HG03175 (cell line): ENCODE data around the gene MRPL34.
"Not testable (repeated sequence)": the region's sequence is repeated elsewhere in the genome, so short reads cannot be mapped to it uniquely, and the experiment has no call there.

Experiments
- ATAC-seq: cut with Tn5 transposase; IDR thresholded peaks from one replicate; pipeline ENCODE4 v1.9.1; 2021; ENCODE audit warnings: mild to moderate bottlenecking, moderate library complexity; ENCODE audit not compliant: unreplicated experiment

Gene MRPL34

DNA sequence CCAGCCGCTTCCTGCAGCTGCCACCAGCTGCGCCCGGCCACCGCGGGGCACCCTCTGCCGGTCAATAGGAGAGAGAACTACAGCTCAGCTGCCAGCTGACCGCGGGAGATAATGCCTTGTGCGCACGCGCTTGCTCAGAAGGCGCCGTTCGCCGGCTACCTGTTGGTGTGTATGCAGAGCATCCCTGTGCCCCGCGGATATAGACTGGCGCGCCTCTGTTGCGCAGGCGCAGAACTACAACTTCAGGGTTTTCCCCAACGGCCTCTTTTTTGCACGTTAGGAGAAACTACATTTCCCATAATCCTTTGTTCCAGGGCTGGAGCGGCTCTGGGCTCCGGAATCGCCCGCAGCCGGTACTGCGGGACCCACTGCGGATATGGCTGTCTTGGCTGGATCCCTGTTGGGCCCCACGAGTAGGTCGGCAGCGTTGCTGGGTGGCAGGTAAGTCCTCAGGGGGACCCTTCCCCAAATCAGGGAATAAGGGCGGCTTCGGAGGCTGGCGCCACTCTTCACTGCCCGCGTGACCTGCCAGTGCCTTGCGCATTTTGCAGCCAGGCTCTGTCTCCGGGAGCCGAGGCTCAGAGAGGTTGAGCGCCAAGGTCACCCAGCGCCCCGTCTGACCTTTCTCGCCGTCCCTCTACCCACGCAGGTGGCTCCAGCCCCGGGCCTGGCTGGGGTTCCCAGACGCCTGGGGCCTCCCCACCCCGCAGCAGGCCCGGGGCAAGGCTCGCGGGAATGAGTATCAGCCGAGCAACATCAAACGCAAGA, at the start of gene MRPL34:
Gene MRPL34 (plus strand): TSS at position 356 of the 768 bp plus-strand sequence. CDS start 21 bp downstream, at position 377.
- peak; percentile 71 for ATAC-seq

DNA sequence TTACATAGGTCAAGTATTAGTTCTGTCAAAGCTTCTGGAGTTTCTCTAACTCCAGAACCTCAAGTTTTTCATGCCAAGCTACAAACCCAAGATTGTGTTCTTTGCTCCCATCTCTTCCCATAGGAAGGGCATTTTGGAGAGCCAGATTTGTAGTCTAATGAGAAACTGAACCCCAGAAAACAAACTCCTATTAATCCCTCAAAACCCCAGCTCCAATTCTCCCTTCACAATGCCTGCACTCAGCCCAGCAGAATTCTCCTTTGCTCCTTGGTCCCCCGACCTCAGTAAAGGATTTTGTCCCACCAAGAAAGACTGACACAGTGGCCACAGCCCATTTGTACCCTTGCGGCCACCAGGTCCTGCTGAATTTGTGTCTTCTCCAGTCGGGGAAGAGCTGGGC, 49.5 kb upstream of the MRPL34 start:
- ATAC-seq, result no peak

- no peak for ATAC-seq
Measured at GRCh38 chr19:17259118-17259780, 46.4 kb upstream of the MRPL34 start.

- ATAC-seq, result no peak
Measured at GRCh38 chr19:17259934-17260333, 45.7 kb upstream of the MRPL34 start.

DNA sequence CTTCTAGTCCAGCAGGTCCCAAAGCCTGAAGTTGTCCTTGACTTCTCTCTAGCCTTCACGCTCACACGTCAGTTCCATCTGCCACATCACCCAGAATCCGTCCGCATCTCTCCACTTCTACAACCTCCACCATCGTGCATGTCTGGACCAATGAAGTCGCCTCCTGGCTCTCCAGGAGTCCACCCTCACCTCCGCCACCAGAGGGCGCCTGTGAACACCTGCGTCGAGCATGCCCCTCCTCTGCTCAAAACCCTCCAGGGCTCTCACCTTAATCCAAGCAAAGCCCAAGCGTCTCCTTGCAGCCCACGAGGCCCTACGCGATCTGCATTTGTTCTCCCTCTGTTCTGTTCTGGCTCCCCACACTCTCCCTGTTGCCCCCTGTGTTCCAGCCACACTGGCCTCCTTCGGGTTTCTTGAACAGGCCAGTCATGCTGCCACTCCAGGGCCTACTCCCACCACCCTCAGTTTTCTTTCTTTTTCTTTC, 44.8 kb upstream of the MRPL34 start:
- ATAC-seq, result peak; percentile 81

DNA sequence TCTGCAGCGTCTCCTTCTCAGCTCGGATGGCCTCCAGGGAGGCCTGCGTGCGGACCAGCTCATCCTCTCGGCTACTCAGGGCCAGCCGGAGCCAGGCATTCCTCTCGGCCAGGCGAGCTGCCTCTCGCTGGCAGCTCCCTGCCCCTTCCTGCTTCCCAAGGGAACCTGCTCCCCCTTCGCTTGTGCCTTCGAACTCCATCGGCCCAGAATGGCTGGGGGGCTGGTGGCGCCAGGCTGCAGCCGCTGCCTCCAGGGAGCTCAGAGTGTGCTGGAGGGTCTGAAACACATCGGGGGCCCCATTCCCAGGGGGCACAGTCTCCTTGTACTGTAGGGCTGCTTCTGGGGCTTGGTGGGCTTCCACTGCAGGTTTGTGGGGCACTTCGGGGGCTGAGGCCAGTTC, 43.1 kb upstream of the MRPL34 start:
- no peak for ATAC-seq

DNA sequence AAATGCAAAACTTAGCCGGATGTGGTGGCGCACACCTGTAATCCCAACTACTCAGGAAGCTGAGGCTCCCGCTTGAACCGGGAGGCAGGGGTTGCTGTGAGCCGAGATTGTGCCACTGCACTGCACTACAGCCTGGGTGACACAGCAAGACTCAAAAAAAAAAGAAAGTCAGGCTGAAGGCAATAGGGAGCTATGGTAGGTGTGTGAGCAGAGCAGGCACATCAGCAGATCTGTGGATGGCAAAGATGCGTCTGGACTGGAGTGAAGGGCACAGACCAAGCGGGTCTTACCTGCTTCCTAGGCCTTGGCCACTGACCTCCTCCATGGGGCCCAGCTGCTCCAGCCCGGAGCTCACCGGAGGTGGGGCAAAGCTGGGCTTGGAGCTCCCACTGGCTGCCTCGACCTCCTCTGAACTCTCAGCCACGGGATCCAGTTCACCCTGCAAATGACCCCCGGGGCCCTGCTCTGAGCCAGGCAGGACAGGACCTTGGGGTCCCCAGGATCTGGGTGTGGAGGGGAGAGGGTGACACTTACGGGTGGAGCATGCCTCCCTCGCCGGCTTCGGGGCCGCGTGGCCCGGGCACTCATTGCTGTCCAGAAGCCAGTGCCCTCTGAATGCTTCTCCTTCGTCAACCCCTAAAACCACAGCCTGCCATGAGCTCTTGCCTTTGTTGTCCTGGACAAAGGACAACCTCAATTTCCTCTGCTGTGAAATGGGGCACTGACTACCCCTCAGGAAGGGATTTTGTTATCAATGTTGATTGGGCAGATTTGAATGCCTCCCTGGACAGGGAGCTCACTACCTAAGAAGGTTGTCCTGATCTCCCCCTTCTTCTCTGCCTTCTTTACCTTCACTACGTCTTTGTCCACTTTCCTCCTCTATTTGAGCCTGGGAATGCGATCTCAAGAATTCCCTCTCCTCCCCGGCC, 41.7 kb upstream of the MRPL34 start:
- no peak for ATAC-seq

- ATAC-seq, result no peak
Measured at GRCh38 chr19:17264641-17264979, 41.1 kb upstream of the MRPL34 start, which contains the start of gene USHBP1. Gene USHBP1, minus strand, starts transcription at chr19:17264745. Its CDS starts 446 bp downstream, at chr19:17264299.

GRCh38 chr19:17266026-17266425, 39.6 kb upstream of the MRPL34 start:
- no peak for ATAC-seq

- ATAC-seq, result no peak
Measured at GRCh38 chr19:17266589-17266974, 39.1 kb upstream of the MRPL34 start.

GRCh38 chr19:17266975-17267788, 38.5 kb upstream of the MRPL34 start, which contains the start of gene BABAM1:
Gene BABAM1, plus strand, starts transcription at chr19:17267443. Its CDS starts 1,364 bp downstream, at chr19:17268807.
- peak; percentile 88 for ATAC-seq

DNA sequence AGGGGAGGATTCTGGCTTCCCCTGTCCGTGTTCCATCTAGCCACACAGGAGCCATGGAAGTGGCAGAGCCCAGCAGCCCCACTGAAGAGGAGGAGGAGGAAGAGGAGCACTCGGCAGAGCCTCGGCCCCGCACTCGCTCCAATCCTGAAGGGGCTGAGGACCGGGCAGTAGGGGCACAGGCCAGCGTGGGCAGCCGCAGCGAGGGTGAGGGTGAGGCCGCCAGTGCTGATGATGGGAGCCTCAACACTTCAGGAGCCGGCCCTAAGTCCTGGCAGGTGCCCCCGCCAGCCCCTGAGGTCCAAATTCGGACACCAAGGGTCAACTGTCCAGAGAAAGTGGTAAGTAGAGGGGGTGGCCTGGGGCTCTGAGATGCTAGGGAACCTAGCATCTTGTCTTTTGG, 36.9 kb upstream of the MRPL34 start:
- no peak for ATAC-seq

DNA sequence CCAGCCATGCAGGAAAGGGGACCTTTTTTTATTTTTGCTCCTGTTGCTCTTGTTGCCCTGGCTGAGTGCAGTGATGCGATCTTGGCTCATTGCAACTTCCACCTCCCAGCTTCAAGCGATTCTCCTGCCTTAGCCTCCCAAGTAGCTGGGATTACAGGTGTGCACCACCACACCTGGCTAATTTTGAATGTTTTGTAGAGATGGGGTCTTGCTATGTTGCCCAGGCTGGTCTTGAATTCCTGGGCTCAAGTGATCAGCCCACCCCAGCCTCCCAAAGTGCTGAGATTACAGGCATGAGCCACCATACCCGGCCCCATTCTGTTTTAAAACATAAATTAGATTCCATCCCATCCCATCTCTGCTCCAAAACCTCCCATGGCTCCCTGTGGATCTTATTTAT, 30.8 kb upstream of the MRPL34 start:
- ATAC-seq, result not testable (repeated sequence)

DNA sequence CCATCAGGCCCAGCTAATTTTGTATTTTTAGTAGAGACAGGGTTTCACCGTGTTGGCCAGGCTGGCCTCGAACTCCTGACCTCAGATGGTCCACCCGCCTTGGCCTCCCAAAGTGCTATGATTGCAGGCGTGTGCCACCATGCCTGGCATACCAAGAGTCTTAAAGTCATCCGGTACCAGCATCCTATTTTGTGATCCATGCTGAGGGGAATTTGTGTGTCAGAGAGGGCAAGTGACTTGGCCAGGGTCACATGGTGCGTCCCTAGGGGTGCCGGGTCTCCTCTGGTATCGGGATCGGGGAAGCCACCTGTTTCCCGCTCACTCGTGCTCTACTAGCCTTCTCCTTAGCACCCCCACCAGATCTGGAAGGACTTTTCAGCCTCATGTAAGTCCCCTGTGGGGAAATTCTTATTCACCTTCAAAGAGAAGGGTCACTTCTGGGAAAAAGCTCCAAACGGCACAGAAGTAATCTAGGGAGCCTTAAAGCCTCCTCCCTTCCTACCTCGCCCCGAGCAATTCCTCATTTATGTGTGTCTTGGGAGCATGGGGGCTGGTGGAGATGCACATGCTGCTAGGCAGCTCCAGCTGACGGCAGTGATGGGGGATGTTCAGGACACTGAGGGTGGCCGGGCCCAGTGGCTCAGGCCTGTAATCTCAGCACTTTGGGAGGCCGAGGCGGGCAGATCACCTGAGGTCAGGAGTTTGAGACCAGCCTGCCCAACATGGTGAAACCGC, 30.1 kb upstream of the MRPL34 start:
- no peak for ATAC-seq

DNA sequence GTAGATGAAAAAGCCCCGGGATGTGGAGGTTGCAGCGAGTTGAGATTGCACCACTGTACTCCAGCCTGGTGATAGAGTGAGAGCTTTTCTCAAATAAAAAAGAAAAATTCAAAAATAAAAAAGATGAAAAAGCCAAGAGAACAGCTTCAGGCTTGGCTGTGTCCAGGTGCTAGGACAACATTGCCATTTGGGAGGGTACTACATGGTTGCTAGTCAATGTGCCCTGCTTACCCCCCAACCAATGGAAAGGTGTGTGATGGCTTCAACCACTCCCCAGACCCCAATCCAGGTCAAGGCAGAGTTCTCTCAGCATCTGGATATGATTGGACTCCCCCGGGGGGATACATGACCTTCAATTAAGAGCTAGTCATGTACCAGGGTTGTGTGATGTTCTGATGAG, 26.2 kb upstream of the MRPL34 start:
- no peak for ATAC-seq

- ATAC-seq, result no peak
Measured at GRCh38 chr19:17281391-17282304, 24.0 kb upstream of the MRPL34 start, which contains the start of gene ANKLE1. Gene ANKLE1, plus strand, starts transcription at chr19:17281901. Its CDS starts 20 bp downstream, at chr19:17281921.

DNA sequence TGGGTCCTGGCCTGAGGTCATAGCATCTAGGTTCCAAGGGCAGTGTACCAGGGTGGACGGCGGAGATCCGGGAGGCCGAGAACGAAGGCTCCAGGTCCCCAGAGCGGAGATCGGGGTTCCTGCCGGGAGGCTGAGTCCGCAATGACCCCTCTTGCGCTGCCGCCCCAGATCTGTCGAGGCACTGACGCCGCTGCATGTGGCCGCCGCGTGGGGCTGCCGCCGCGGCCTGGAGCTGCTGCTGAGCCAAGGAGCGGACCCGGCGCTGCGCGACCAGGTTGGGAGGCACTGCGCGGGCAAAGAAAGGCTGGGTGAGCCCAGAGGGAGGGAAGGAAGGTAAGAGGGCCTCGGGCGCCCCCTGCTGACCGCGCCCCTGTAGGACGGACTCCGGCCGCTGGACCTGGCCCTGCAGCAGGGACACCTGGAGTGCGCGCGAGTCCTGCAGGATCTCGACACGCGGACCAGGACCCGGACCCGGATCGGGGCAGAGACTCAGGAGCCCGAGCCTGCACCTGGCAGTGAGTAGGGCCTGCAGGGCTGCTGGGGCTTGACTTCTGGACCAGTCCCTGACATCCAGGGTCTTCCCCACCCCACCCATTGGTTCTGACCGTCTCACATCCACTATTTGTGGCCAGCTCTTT, 23.1 kb upstream of the MRPL34 start:
- peak; percentile 64 for ATAC-seq

DNA sequence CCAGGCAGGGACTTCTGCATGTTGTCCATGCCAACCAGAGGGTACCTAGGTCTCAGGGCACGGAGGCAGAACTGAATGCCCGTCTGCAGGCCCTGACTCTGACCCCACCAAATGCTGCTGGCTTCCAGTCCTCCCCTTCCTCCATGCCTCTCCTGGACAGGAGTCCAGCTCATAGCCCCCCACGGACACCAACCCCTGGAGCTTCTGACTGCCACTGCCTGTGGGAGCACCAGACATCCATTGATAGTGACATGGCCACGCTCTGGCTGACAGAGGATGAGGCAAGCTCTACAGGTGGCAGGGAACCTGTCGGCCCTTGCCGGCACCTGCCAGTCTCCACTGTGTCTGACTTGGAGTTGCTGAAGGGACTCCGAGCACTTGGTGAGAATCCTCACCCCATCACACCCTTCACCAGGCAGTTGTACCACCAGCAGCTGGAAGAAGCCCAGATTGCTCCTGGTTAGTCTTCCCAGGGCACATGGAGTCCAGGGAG, 22.1 kb upstream of the MRPL34 start:
- ATAC-seq, result no peak
